ENCODE data around the gene FER.
A peak's percentile ranks its signal among the peaks of the same experiment; 100 is the strongest.
"Not testable (repeated sequence)": the region's sequence is repeated elsewhere in the genome, so short reads cannot be mapped to it uniquely, and the experiment has no call there.

Gene FER

DNA sequence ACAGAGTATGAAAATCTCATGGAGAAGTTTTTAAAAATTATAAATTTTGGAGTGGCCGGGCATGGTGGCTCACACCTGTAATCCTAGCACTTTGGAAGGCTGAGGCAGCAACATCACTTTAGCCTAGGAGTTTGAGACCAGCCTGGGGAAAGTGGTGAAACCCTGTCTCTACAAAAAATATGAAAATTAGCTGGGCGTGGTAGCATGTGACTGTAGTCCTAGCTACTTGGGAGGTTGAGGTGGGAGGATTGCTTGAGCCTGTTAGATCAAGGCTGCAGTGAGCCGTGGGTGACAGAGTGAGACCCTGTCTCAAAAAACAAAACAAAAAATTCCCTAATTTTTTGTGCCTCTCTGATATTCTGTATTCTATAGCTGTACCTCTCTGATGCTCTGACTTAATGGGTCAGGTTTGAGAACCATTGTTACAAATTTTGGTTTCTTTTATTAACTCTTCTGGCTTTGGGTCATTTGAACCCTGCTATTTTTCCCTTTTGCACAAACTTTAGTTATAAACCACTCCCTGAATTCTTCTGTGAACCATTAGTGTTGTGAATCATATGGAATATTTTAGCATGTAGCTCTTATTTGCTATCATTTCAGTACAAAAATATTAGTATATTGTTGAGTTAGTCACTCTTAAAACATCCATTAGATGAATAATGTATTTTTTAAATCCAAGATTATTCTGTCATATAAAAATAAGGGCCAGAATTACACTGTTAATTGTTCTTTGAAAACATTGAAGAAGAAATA, 51.0 kb downstream of the FER start:
- no peak for DNase-seq

DNA sequence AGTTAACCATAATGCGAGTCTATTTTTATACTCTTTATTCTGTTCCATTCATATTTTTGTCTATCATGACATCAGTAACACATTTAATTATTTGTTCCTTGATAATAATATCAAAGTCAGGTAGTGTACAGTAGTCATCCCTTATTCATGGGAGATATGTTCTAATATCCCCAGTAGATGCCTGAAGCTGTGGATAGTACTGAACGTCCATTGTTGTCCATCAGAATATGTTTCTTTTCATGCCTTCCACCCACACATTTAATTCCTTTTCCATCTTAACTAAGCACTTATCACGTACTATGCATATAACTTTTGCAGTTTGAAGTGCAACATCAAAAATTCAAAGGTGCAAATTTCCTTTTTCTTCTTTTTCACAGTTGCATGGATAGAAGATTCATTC, 53.6 kb downstream of the FER start:
- DNase-seq, result no peak

DNA sequence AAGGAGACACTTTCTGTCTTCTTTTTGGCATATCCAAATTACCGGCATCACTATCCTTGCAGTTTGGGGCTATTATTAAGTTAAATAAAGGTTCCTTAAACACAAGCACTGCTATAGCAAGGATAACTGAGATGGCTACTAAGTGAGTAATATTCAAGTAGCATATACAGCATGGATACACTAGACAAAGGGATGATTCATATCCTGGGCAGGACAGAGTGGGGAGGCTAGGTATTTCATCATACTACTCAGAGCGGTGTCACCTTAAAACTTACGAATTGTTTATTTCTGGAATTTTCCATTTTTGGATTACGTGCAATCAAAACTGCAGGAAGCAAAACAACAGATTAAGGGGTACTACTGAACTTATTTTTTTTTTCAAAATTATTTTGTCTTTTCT, 54.1 kb downstream of the FER start:
- DNase-seq, result peak; percentile 20 to 38

DNA sequence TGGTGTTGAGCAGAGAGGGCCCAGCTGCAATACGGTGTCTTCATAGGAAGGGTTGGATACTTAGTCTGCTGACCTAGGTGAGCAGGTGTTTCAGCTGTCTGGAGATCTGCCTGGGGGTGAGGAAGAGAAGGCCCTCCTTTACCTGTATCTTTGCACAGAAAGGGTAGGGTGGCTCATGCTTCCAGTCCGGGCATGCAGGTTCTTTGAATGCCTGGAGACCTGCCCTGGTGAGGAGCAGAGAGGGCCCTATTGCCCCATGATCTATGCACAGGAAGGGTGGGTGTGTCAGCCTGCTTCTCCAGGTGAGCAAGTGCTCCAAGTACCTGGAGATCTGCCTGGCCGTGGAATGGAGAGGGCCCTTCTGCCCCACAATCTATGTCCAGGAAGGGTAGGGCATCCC, 63.0 kb downstream of the FER start:
- DNase-seq, result no peak

DNA sequence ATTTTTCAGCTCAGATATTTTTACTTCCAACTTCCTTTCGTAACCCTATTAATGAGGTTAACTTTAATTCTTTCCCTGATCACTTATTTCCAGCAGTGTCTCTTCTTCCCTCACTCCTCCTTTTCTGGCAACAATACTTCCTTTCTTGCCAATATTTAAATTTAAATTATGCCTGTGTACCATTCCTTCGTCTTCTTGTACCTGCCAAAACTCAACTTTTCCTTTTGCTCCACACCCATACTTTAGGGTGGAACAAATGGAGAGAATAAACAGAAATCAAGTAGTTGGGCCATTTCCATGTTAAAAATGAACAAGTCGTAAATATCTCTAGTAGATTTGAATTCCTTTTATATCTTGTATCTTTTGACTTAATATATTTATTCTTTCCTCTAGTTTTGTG, 66.0 kb downstream of the FER start:
- no peak for DNase-seq

DNA sequence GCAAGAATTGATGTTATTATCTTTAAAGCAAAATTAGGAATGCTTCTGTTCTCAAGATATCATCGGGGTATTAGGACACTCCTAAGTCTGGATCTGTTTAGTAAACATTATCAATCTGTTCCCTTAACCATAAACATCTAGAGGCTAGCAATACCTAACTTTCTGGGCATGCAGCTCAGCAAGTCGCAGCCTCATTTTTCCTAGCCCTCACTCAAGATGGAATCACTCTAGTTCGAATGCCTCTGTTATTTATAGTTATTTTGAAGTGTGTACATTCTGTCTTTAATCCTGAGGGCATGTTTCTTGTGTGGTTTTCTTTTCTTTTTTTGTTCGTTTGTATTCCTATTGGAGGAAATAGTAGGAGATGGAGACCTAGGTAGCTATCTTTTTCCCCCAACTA, 66.9 kb downstream of the FER start:
- DNase-seq, result no peak

DNA sequence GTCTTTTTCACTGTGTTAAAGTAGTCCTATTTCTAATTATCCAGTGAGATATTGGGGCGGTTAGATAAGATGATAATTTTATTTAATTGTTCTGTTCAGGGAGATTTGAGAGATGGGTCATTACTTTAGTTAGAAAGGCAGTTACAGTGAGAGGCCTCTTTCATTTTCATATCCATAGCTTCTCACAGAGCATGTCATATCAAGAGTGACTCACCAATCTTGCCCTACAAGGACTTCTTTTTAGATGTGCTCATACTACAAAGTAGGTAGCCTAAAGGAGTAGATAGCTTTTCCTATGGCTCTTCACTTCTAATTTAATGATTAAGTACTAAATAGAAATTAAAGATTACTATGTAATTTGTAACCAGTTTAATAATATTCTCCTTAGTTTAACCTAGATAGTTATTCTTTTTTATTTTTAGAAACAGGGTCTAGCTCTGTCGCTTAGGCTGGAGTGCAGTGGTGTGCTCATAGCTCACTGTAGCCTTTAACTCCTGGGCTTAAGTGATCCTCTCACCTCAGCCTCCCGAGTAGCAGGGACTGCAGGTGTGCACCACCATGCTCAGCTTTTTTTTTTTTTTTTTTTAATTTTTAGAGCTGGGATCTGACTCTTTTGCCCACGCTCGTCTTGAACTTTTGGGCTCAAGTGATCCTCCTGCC, 71.0 kb downstream of the FER start:
- DNase-seq, result no peak

DNA sequence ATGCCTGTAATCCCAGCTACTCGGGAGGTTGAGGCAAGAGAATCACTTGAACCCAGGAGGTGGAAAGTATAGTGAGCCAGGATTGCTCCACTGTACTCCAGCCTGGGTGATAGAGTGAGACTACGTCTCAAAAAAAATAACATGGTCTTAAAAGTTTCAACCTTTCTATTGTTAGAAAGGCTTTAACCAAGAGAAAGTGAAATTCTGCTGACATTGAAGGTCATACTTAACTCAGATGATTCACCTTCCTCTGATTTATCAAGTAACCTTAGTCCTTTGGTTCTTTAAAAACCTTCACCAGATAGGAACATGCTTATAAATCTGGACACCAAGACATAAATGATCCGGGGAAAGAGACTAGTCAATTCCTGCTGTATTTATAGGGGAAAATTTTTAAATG, 73.3 kb downstream of the FER start:
- DNase-seq, result no peak

DNA sequence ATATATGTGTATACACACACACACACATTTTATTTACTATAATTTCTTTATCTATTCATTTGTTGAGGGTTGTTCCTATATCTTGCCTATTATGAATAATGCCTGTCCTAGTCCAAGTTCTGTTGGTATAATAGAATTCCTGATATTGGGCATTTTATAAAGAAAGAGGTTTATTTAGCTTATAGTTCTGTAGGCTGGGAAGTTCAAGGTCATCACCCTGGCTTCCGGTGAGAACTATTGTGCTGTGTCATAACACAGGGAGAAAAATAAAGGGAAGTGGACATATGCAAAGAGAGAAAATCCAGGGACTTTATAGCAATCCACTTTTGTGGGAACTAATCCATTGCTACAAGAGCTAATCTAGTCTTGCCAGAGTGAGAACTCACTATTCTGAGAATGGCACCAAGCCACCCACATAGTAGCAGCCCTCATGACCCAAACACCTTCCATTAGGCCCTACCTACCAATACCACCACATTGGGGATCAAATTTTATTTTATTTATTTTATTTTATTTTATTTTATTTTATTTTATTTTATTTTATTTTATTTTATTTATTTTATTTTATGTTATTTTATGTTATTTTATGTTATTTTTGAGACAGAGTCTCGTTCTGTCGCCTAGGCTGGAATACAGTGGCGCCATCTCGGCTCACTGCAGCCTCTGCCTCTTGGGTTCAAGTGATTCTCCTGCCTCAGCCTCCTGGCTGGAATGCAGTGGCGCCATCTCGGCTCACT, 74.7 kb downstream of the FER start:
- no peak for DNase-seq

DNA sequence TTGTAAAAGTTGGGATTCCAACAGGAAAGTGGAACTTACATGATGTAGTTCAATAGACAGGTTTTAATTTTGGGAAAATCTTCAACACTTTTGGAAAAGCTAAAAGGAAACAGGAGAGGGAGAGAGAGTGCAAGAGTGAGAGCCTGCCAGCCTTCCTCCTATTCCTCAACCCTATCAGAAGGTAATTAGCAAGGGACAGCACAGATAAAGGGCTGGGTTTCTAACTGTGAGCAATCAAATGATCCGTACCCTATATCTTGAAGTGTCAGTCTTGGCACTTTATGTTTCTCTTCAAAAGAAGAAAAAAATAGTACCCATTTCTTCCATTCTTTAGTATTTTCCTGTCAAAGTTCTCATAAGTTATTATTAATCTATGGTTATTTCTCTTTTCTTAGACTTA, 79.4 kb downstream of the FER start:
- DNase-seq, result no peak

DNA sequence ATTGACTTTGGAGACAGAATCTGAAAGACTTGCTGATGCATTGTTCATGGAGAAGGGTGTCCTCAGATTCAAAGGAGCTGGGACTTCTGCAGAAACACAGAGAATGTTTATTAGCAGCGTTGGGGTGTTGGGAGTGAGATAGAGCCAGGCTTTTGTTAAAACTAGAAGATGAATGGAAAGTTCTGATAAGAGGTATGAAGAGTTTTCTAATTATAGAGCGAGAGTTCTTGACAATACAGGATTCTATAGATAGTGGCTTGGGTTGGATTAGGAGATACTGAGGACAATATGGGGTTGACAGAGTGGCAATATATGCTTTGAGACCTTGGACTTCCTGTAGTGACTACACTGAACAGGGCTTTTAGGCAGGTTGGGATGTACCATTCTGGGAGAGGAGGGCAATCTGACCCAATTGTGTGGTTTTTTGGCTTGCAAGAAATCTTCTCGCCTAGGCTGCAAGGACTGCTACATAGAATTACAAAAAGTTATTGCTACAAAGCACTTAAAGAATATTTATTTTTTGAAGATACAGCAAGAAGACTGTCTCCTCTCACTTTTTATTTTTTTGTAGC, 83.1 kb downstream of the FER start:
- no peak for DNase-seq

DNA sequence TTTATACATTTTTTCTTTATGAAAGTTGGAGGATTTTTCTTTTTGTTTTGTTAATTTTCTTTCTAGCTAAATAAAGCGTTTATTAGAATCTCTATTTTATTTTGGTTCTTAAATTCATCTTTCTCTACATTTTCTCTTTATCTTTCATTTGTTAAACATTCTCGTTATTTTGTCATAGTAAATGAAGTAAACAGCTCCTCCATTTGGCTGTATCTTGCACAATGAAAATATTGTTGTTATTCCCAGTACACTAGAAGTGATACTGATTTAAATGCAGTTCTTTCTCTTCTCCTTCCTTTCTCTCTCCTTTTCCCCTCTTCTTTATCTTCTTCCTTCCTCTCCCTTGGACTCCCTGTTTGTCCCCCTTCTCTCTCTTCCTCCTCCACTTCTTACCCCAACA, 88.8 kb downstream of the FER start:
- no peak for DNase-seq

DNA sequence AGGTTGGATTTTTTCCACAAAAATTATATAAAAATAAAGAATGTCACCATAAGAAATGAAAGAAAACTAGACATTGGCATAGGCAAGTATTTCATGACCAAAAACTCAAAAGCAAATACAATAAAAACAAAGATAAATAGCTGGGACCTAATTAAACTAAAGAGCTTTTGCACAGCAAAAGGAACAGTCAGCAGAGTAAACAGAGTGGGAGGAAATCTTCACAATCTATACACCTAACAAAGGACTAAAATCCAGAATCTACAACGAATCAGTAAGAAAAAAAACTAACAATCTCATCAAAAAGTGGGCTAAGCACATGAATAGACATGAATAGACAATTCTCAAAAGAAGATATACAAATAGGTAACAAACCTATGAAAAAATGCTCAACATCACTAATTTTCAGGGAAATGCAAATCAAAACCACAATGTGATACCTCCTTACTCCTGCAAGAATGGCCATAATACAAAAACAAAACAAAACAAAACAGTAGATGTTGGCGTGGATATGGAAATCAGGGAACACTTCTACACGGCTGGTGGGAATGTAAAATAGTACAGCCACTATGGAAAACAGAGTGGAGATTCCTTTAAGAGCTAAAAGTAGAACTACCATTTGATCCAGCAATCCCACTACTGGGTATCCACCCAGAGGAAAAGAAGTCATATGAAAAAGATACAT, 94.7 kb downstream of the FER start:
- DNase-seq, result not testable (repeated sequence)

DNA sequence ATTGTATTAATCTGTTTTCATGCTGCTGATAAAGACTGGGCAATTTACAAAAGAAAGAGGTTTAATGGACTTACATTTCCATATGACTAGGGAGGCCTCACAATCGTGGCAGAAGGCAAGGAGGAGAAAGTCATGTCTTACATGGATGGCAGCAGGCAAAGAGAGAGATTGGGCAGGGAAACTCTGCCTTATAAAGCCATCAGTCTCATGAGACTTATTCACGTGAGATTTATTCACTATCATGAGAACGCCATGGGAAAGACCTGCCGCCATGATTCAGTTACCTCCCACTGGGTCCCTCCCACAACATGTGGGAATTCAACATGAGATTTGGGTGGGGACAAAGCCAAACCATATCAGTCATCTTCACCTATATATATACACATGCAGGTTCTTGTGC, 103.4 kb downstream of the FER start:
- DNase-seq, result not testable (repeated sequence)

DNA sequence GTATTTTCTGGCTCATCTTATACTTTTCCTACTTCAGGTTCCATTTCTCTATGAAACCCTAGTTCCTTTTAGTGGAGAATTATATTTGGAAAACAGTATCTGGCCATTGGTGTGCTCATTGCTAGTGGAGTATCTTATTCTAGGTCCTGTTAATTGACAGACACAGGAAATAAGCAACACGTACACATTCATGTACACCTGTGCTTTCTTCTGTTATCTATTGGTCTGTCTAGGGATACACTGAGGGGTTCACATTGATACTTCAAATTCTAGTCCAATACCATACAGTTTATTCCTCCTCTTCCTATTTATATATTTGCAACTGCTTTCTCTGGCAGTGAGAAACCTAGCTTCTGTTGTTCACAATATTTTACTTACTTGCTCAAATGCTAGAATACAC, 110.2 kb downstream of the FER start:
- DNase-seq, result no peak

DNA sequence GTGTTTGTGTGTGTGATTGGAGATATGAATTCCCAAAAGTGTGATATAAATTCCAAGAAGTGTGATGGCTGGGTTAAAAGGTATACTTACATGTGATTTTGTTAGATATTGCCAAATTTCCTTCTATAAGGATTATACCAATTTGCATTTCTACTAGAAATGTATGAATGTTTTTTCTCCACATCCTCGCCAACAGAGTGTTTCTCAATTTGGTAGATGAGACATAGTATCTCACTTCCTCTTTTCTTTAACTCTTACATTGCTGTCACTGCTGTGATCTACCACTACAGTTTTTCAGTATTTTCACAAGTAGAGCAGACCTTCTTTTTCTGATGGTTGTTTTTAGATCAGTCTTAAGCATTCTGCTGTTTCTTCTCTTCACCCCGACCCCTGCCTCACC, 111.3 kb downstream of the FER start:
- DNase-seq, result peak; percentile 57 to 90

DNA sequence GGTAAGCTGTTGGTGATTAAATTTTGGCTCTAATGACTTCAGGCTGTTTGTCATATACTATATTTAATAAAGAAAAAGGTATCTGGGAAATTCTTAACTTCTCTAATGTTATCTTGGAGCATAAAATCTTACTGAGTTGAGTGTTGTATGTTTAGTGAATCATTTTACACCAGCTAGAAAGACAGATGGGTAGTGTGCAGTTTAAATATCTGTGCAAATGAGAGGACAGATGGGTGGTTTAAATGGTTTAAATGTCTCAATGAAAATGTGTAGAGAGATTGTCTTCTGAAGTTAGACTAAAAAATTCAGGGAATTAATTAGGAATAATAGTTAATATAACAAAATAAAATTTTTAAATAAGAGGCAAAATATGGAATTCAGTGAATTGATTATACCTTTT, 114.5 kb downstream of the FER start:
- no peak for DNase-seq

DNA sequence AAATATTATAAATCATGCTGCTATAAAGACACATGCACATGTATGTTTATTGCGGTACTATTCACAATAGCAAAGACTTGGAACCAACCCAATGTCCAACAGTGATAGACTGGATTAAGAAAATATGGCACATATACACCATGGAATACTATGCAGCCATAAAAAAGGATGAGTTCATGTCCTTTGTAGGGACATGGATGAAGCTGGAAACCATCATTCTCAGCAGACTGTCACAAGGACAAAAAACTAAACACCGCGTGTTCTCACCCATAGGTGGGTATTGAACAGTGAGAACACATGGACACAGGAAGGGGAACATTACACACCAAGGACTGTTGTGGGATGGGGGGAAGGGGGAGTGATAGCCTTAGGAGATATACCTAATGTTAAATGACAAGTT, 118.4 kb downstream of the FER start:
- not testable (repeated sequence) for DNase-seq

DNA sequence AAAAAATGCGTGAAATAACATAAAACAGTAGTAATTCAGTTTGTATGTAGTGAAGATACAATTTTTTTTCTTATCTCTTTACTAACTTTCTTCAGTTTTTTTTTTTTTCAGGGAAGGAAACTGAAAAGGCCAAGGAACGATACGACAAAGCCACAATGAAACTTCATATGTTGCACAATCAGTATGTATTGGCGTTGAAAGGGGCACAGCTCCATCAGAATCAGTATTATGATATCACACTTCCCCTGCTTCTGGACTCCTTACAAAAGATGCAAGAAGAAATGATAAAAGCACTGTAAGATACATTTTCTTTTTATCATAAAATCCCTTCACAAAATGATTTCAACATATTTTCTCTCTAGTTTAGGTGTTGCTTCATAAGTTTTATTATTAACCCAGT, 120.0 kb downstream of the FER start:
- peak in 1 of 2 donors; percentile 38 for DNase-seq

DNA sequence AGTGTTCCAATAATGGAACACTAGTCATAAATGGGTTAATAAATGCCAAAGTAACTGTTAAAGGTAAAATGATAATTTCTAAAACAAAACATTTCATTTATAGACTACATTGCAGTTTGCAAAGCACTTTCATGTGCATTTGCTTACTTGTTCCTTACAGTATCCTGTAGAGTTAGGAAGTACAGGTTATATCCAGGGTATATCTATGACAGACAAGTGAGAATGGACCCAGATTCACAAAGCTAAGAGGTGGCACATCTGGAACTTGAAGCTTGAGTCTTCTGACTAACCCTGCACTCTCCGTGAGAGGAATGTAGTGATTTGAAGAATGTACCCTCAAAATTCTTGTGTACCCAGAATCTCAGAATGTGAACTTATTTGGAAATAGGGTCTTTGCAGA, 121.4 kb downstream of the FER start:
- no peak for DNase-seq

DNA sequence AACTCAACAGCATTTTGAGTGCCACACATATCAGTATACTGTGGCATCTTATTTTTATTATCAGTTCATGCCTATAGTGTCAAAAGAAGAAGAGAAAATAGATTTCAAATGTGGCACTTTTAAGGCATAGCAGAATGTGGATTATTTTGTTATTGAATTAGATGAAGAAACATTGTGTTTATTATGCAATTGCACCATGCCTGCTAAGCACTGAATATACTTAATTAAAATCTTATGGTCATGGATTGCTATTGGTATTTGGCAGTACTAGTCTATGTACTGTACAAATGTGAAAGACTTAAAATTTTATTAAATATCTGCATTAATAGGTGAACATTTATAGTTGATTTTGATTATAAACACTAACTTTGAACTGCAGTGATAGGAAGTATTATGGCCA, 128.8 kb downstream of the FER start:
- no peak for DNase-seq

DNA sequence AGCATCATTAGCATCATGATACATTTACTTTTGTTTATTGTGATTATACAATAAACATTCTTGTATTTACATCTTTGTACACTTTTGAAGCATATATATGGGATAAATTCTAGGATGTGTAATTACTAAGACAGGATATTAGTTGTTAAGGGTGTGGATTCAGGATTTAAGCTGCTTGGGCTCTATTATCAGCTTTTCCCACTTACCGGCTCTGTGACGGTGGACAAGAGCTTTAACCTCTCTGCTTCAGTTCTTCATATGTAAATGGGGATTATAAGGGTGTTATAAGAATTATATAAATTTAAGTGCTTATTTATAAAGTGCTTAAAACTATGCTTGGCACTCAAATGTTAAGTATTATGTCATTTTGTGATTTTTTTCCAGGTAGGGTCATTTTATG, 131.1 kb downstream of the FER start:
- DNase-seq, result no peak

DNA sequence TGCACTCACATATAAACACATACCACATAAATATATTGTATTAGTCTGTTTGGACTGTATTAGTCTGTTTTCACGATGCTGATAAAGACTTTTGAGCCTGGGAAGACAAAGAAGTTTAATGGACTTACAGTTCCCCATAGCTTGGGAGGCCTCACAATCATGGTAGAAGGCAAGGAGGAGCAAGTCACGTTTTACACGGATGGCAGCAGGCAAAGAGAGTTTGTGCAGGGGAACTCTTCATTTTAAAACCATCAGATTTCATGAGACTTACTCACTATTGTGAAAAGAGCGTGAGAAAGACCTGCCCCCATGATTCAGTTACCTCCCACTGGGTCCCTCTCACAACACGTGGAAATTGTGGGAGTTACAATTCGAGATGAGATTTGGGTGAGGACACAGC, 133.4 kb downstream of the FER start:
- no peak for DNase-seq

Data from inflammatory macrophage (primary cell).